A673 (cell line): ENCODE results near the gene GLI3. TPM values are rescaled to one million over a fixed set of nuclear protein-coding genes. Genes with fewer than 3 reads are reported as not detected.

ENCODE experiments used
- BruUV-seq: library from RNA; stranded (reverse); fragments of 400-500 nt; replicated peaks from 2 replicates; lab custom pipeline; 2021; lab: Mats Ljungman, UMichigan
- CTCF ChIA-PET: fragments of 300-600 bp; sonication (Branson Sonifier 250); formaldehyde crosslinking; loops from one replicate; lab custom pipeline; 2022; ENCODE audit warnings: antibody characterized with exemption; lab: Charles Lee
- POLR2A ChIA-PET: fragments of 300-600 bp; sonication (Branson Sonifier 250); formaldehyde crosslinking; loops from one replicate; lab custom pipeline; 2022; ENCODE audit warnings: antibody characterized with exemption; ENCODE audit not compliant: low non-redundant PET; lab: Charles Lee
- DNase-seq: peaks from one replicate; pipeline ENCODE4 v3.0.0-alpha.2; 2015; ENCODE audit warnings: low spot score
- H3K27ac ChIP-seq: fragments of 200-600 bp; sonication (generic); 2 replicates; pipeline ENCODE4 v1.5.1; 2016; ENCODE audit warnings: mixed run types, low read depth, mild to moderate bottlenecking, mixed read lengths, antibody characterized with exemption, low read length; ENCODE audit not compliant: poor library complexity, severe bottlenecking
- H3K27me3 ChIP-seq: fragments of 200-600 bp; sonication (generic); replicated peaks from 2 replicates; pipeline ENCODE4 v1.6.1; 2017; ENCODE audit warnings: mixed run types, low read depth, mild to moderate bottlenecking, mixed read lengths, antibody characterized with exemption, low read length; ENCODE audit not compliant: insufficient read depth, poor library complexity
- H3K36me3 ChIP-seq: fragments of 200-600 bp; sonication (generic); 2 replicates; pipeline ENCODE4 v1.6.1; 2016; ENCODE audit warnings: mixed run types, mild to moderate bottlenecking, mixed read lengths, antibody characterized with exemption, low read length; ENCODE audit not compliant: insufficient read depth, poor library complexity, severe bottlenecking
- H3K4me1 ChIP-seq: fragments of 200-600 bp; sonication (generic); 2 replicates; pipeline ENCODE4 v1.6.1; 2017; ENCODE audit warnings: mixed run types, mild to moderate bottlenecking, mixed read lengths, antibody characterized with exemption, low read length; ENCODE audit not compliant: insufficient read depth, poor library complexity, severe bottlenecking
- H3K4me3 ChIP-seq: fragments of 200-600 bp; sonication (generic); 2 replicates; pipeline ENCODE4 v1.5.1; 2016; ENCODE audit warnings: low read depth, mixed run types, mild to moderate bottlenecking, mixed read lengths, low read length; ENCODE audit not compliant: poor library complexity, severe bottlenecking
- H3K9me3 ChIP-seq: fragments of 200-600 bp; sonication (generic); 2 replicates; pipeline ENCODE4 v1.6.1; 2016; ENCODE audit warnings: mixed run types, low read depth, mild to moderate bottlenecking, mixed read lengths, antibody characterized with exemption, low read length; ENCODE audit not compliant: poor library complexity, severe bottlenecking
- CTCF ChIP-seq: fragments of 300-800, 200-600 bp; sonication (generic); conservative IDR thresholded peaks from 2 replicates; pipeline ENCODE4 v1.5.1; 2017; ENCODE audit warnings: low read depth, mild to moderate bottlenecking, antibody characterized with exemption, low read length, moderate library complexity, mixed read lengths
- EZH2 ChIP-seq: fragments of 200-600 bp; sonication (generic); IDR thresholded peaks from 2 replicates; pipeline ENCODE4 v1.6.1; 2017; ENCODE audit warnings: borderline replicate concordance, low read depth, mild to moderate bottlenecking, mixed read lengths, antibody characterized with exemption, low read length; ENCODE audit not compliant: poor library complexity, severe bottlenecking
- intact Hi-C: fragments of 100-400 bp; cut with micrococcal nuclease; formaldehyde crosslinking; loops from one replicate; pipeline ENCODE4 v1.10.0; 2022; ENCODE audit not compliant: unreplicated experiment
- total RNA-seq: library from RNA; stranded (reverse); gene quantifications from 2 replicates; pipeline ENCODE4 v1.2.3, GENCODE V29; 2021

The GLI3 gene
- total RNA-seq, 1 experiment from 2014 or later = 52.6 TPM

- Histone ChIP-seq H3K27ac (no peak overlapping the region), H3K4me3 (no peak overlapping the region), H3K27me3 (no peaks in the 10 kb centered on the region), H3K9me3 (no peaks in the 10 kb centered on the region), H3K36me3 (no peaks in the 10 kb centered on the region), H3K4me1 (peaks cover 48% of the 10 kb centered on the region)
- ChIA-PET POLR2A (no interaction called here), CTCF (no interaction called here)
- TF ChIP-seq EZH2 = no peak
- TF ChIP-seq CTCF = no peak
- intact Hi-C loops = no loop called here
- DNase-seq = no peak
- no TSS peak for BruUV-seq
Observed at GRCh38 chr7:42103456-42103855, 133.6 kb downstream of the GLI3 start.

DNA sequence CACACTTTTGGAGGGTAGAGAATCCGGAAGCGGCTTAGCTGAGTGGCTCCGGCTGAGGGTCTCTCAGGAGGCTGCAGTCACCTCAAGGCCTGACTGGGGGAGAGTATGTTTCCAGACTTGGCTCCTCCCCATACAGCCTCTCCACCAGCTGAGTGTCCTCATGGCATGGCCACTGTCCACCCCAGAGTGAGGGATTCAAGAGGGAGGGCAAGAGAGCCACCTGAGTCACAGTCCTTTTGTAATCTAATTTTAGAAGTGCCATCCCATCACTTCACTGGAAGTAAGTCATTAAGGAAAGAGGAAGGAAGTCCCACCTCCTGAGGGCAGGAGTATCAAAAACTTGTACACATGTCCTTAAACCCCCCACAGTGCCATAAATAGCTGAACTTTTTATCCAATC is 134.0 kb downstream of the GLI3 start:
- intact Hi-C loops = no loop called here
- CTCF ChIA-PET = no interaction called here
- POLR2A ChIA-PET = no interaction called here
- no peak for DNase-seq
- BruUV-seq = no TSS peak
- Histone ChIP-seq H3K4me1 (peaks cover 48% of the 10 kb centered on the region), H3K27ac (no peak overlapping the region), H3K27me3 (no peaks in the 10 kb centered on the region), H3K4me3 (no peak overlapping the region), H3K36me3 (no peaks in the 10 kb centered on the region), H3K9me3 (no peaks in the 10 kb centered on the region)
- TF ChIP-seq EZH2 (no peak), CTCF (no peak)

- peaks cover 49% of the 10 kb centered on the region for H3K4me1 ChIP-seq
- H3K4me3 ChIP-seq = no peak overlapping the region
- H3K27ac ChIP-seq = no peak overlapping the region
- DNase-seq = no peak
- BruUV-seq = no TSS peak
- CTCF ChIA-PET = no interaction called here
- intact Hi-C loops = no loop called here
- H3K9me3 ChIP-seq = no peaks in the 10 kb centered on the region
- POLR2A ChIA-PET = no interaction called here
- H3K27me3 ChIP-seq = no peaks in the 10 kb centered on the region
- TF ChIP-seq EZH2 (no peak), CTCF (no peak)
- no peaks in the 10 kb centered on the region for H3K36me3 ChIP-seq
Observed at GRCh38 chr7:42102301-42102700, 134.7 kb downstream of the GLI3 start.
